A172 (cell line): Measurements from ENCODE around the gene ADAM8. TPM values are rescaled to one million over a fixed set of nuclear protein-coding genes. Genes with fewer than 3 reads are reported as not detected.
"Not testable (repeated sequence)": the region's sequence is repeated elsewhere in the genome, so short reads cannot be mapped to it uniquely, and the experiment has no call there.

ENCODE experiments used
- DNase-seq: peaks from one replicate; pipeline ENCODE4 v3.0.0-alpha.2; 2015; ENCODE audit warnings: low spot score
- total RNA-seq: library from RNA; depleted of rRNA; stranded (reverse); fragments of >200 nt; shearing (Covaris generic); gene quantifications from 2 replicates; pipeline ENCODE4 v1.2.3, GENCODE V29; 2014; rRNA removed

ADAM8 gene
- 0.31 and 0.93 TPM in 2 replicates for total RNA-seq

GRCh38 chr10:133276435-133277201, at the start of gene ADAM8:
TSS of gene ADAM8 (minus strand) at chr10:133276868. CDS start at chr10:133276817, 51 bp downstream.
- DNase-seq: no peak

GRCh38 chr10:133326223-133326551, 49.5 kb upstream of the ADAM8 start:
- no peak for DNase-seq

GRCh38 chr10:133325440-133326222, 49.0 kb upstream of the ADAM8 start:
- no peak for DNase-seq

GRCh38 chr10:133324857-133325260, 48.2 kb upstream of the ADAM8 start:
- DNase-seq: no peak

GRCh38 chr10:133324198-133324792, 47.6 kb upstream of the ADAM8 start:
- peak; percentile 56 for DNase-seq

GRCh38 chr10:133322064-133322709, 45.5 kb upstream of the ADAM8 start:
- DNase-seq: not testable (repeated sequence)

GRCh38 chr10:133320852-133321422, 44.3 kb upstream of the ADAM8 start:
- not testable (repeated sequence) for DNase-seq

GRCh38 chr10:133318494-133319127, 41.9 kb upstream of the ADAM8 start:
- DNase-seq: no peak

- DNase-seq: no peak
These were observed 40.1 kb upstream of the ADAM8 start for GRCh38 chr10:133316732-133317131.

- no peak for DNase-seq
These were observed 39.6 kb upstream of the ADAM8 start for GRCh38 chr10:133316266-133316665.

- peak; percentile 54 for DNase-seq
These were observed 39.2 kb upstream of the ADAM8 start for GRCh38 chr10:133315847-133316246.

GRCh38 chr10:133314911-133315310, 38.2 kb upstream of the ADAM8 start:
- no peak for DNase-seq

GRCh38 chr10:133313192-133313591, 36.5 kb upstream of the ADAM8 start:
- DNase-seq: no peak

- DNase-seq: no peak
These were observed 36.1 kb upstream of the ADAM8 start for GRCh38 chr10:133312769-133313145.

GRCh38 chr10:133312016-133312768, 35.5 kb upstream of the ADAM8 start:
- no peak for DNase-seq

- DNase-seq: no peak
These were observed 34.9 kb upstream of the ADAM8 start for GRCh38 chr10:133311570-133311969.

GRCh38 chr10:133310789-133311188, 34.1 kb upstream of the ADAM8 start:
- DNase-seq: no peak

- DNase-seq: no peak
These were observed 33.7 kb upstream of the ADAM8 start for GRCh38 chr10:133310399-133310755.

- DNase-seq: no peak
These were observed 33.2 kb upstream of the ADAM8 start for GRCh38 chr10:133309720-133310398.

GRCh38 chr10:133309100-133309719, 32.5 kb upstream of the ADAM8 start:
- peak; percentile 51 for DNase-seq
